HG02571 (cell line): ENCODE results near the gene TNS3.

ENCODE experiments used
- ATAC-seq: cut with Tn5 transposase; IDR thresholded peaks from one replicate; pipeline ENCODE4 v1.9.1; 2021; ENCODE audit warnings: mild to moderate bottlenecking, moderate library complexity; ENCODE audit not compliant: unreplicated experiment

Gene TNS3

DNA sequence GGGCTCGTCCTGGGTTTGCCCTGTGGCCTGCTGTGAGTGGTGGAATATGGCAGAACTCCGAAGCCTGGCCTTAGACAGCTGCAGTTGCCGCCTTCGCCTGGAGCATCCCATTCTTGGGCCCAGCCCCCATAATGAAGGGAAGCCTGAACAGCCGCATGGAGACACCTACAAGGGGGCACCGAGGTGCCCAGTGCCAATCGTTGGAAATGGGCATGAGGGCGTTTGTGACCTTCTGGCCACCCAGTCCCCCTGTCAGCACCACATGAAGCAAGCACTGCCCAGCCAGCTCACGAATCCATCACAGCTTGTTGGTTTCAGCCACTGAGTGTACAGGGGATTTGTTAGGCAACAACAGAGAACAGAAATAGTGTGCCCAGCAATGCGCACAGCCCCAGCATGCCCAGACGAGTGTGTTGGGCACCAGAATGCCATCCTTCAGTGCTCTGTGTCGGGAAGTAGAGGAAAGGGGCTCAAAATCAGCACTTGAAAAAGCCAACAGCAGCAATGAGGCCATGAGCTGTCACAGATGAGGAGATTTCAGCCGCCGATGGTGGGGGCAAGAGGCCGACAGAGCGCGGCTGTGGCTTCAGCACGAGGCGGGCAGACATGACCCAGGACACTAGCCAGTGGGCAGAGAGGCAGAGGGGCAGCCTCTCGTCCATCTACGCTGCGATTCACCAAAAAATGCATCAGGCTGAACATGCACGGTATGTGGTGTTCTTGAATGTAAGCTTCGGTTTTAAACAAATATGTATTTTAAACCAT is 91.2 kb downstream of the TNS3 start:
- ATAC-seq, result no peak

GRCh38 chr7:47489624-47490023 is 92.3 kb downstream of the TNS3 start:
- ATAC-seq, result no peak

GRCh38 chr7:47488969-47489342 is 93.0 kb downstream of the TNS3 start:
- no peak for ATAC-seq

DNA sequence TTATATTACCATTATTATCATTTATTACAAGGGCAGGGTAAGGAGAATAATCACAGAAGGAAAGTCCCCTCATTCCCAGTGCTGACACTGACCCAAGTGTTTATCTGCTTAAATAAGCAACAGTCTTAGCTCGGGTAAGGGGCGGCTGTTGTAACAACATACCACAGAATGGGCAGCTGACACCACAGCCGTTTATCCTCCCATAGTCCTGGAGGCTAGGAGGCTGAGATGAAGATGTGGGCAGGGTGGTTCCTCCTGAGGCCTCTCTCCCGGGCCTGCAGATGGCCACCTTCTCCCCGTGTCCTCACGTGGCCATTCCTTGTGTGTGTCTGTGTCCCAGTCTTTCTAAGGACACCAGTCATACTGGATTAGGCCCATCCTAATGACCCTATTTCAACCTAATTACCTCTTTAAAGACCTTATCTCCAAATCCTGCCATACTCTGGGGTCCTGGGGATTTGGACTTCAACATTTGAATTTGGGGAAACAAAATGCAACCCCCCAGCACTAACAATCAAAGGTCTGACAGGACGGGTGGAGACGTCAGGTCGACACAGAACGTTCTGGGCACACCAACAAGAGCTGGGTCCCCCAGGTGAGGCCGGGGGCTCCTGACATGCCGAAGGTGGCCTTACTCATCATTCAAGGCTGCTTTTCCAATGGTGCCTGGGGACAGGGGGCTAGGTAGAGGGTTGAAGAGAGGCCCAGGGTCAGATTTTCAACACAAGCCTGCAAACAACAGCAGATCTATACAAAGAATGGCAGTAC is 93.5 kb downstream of the TNS3 start:
- ATAC-seq, result no peak

GRCh38 chr7:47485640-47486435 is 96.1 kb downstream of the TNS3 start:
- no peak for ATAC-seq

DNA sequence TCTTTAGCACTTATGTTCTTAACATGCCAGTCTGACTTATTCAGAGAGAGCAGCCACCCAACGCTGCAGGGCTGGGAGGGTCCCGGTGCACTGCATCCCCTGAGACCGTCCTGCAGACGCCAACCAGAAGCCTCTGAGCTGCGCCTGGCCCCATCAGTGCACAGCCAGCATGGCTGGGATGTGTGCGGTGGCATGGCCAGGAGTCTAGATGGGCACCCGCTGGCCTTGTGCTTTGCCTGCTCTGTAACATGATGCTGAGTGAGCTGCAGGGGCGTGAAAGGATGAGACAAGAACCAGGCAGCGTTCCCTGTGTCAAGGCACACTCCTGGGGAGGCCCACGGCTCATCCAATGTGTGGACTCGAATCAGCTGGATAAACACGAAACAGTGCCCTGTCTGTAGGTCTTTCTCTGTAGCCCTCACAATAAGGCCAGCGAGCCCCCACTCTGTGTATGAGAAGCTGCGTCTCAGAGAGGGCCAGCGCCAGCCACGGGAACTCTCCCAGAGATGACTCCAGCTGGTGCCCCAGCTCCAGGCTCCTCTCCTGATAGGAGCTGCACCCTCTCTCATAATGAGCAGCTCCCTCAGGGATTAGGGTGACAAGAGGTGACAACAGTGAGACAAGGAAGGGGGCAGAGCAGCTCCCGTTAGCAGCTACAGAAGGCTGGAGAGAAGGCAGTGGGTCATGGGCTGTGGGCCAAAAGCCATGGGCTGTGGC is 96.8 kb downstream of the TNS3 start:
- no peak for ATAC-seq

- no peak for ATAC-seq
These were observed 97.5 kb downstream of the TNS3 start for GRCh38 chr7:47484457-47484856.

GRCh38 chr7:47483604-47484273 is 98.2 kb downstream of the TNS3 start:
- ATAC-seq, result no peak

DNA sequence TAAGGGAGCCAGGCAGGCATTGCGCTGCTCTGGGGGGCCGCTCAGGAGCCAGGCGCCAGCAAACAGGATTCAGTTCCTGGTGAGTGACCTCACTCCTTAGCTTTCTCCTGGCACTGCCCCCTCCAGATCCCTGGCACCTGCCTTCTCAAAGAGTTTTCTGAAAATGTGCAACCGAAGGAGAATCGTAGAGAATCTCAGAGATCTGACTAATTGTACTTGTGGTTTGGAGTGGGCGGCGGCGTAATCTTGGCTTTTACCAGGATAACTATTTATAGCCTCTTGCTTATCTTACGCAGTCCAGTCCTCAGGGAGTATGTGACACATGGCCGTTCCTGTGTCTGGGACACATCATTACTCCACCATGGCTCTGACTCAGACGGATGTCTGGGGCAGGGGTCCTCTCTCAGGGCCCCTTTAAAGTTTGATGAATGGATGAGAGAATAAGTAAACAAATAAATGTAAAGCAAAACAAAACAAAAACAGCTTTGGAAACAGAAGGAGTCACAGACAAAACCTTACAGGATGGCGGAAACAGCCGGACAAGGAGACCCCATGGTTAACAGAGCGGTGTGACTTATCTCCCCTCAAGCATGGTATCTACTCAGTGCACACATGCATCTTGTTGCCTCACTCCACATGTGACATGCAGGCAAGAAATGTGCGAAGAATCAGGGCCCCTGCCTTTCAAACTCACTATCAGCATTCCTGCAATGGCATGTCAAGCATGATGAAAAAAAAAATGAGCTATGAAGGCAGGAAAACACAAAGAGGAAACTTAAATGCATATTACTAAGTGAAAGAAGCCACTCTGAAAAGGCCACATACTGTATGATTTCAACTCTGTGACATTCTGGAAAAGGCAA is 99.7 kb downstream of the TNS3 start:
- ATAC-seq, result peak; percentile 35

DNA sequence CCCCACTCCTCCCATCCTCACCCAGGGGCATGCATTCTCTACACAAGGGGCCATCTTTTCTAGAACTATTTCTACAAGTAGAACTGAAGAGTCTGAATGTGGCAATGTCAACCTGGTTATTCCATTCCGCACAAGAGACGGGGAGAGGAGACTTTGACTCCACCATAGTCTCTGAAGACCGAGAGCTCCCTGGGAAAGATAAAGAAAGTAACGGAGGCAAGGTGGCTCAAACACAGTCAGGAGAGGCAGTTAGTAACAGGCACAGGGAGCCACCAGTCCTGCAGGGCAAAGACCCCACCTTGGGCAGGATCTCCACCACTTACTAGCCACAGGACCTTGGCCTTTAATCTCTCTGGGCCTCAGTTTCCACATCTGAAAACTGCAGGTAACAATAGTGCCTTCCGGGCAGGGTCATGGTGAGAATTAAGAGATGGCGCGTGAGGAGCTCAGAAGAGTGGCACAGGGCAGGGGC is 100.3 kb downstream of the TNS3 start:
- no peak for ATAC-seq

DNA sequence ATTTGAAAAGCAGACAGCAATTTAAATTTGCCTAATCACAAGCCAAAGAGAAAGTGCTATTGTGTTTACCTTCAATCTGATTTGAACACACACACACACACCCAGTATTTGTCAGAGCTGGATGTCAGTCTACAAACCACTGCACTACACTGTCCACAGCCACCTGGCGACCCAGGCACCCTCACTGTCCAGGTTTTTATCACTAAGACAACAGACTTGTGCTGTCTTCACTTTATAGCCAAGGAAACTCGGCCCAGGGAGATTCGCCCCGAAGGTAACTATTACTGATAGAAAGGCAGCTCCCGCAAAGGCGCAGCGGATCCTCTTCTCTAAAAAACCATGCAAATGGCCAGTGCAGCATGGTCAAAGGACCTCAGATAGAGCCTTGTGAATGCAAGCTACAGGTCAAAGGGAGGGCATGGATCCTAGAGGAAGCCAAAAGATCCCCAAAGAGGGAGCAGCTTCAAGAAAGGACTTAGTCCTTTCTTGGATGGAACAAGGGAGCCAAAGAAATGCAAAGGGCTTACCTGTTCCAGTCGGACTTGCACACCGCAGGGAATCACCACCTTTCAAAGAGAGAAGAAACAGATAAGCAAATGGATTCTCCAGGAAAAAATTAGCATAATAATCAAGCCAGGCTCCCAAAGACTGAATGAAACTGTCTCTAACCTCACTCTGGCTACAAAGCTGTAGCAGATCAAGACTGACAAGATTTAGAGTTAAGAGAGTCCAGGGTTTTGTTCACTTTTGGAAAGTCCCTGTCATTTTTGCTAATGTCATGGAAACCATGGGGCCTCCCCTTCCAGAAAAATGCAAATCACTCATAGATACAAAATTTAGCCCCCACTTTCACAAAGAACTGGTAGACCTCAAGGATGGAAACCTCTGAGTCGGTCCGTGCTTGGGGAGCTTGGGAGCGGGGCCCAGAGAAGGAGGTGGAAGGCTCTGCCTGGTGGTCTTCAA is 101.1 kb downstream of the TNS3 start:
- ATAC-seq, result peak; percentile 64

GRCh38 chr7:47479821-47480575 is 101.9 kb downstream of the TNS3 start:
- ATAC-seq, result no peak

DNA sequence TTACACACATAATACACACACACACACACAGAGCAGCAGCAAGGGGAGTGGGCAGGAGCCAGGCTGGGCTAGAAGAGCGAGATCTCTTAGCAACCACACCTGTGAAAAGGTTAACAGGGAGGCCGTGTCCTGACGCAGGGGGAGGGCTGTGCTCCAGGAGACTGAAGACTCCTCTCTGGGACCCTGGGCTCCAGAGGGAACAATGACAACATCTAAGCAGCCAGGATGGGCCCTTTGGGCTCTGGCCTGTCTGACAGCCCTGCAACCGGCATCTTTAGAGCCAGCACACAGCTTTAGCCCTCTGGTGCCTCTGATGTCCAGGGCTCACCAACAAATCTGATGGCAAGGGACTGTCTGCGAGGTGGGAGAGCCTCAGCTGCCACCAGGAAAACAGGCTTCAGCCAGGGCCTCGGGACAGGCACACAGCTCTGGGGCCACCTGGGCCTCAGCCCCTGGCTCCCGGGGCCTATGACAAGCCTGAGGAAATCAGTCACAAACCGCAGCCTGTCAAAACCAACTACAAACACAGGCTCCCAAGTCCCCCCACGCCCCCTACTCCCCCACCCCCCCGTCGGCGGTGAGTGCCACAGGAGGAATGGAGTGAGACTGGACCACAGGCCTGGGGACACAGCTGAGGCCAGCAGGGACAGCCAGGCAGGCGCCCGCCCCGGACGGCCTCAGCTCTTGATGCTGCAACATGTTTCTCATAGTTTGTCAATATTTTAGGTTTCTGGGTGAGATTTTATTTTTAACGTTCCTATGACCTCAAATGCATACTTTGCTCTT is 102.8 kb downstream of the TNS3 start:
- ATAC-seq, result no peak

- no peak for ATAC-seq
These were observed 103.9 kb downstream of the TNS3 start for GRCh38 chr7:47478017-47478344.

- ATAC-seq, result no peak
These were observed 104.5 kb downstream of the TNS3 start for GRCh38 chr7:47477191-47478016.

GRCh38 chr7:47475880-47476227 is 106.1 kb downstream of the TNS3 start:
- ATAC-seq, result no peak
